Kidney (tissue), 14 donors: ENCODE results near the gene PIEZO2. TPM values are rescaled to one million over a fixed set of nuclear protein-coding genes. Genes with fewer than 3 reads are reported as not detected.

Experiments used
- DNase-seq, 5 donors: peaks; one replicate each; pipeline ENCODE4 v3.0.0-alpha.2; 2013 to 2020
- FAIRE-seq: peaks from 2 replicates; lab custom pipeline; 2012; peaks lifted over from hg19 to GRCh38; lab: Jason Lieb, UNC
- H3K27ac ChIP-seq, 2 donors: one replicate each; pipeline ENCODE4 v1.7.0; 2013; ENCODE audit warnings: low read depth in 2 of 2, low read length in 2 of 2, inconsistent platforms in 1 of 2
- H3K27me3 ChIP-seq: one replicate; pipeline ENCODE4 v1.7.1; 2013; ENCODE audit warnings: low read length, inconsistent platforms; ENCODE audit not compliant: control insufficient read depth, insufficient read depth
- H3K36me3 ChIP-seq, 3 donors: one replicate each; pipeline versions ENCODE4 v1.7.0 to v1.7.1; 2013; ENCODE audit warnings: low read length in 3 of 3, control low read depth in 1 of 3, inconsistent platforms in 1 of 3; ENCODE audit not compliant: insufficient read depth in 3 of 3, control insufficient read depth in 2 of 3
- H3K4me1 ChIP-seq, 3 donors: one replicate each; pipeline versions ENCODE4 v1.7.0 to v1.7.1; 2013; ENCODE audit warnings: low read length in 3 of 3, inconsistent platforms in 1 of 3, low read depth in 1 of 3; ENCODE audit not compliant: control insufficient read depth in 2 of 3, insufficient read depth in 2 of 3
- H3K4me3 ChIP-seq, 3 donors: one replicate each; pipeline versions ENCODE4 v1.7.0 to v1.8.1; 2013; ENCODE audit warnings: low read length in 3 of 3, control low read depth in 1 of 3, inconsistent platforms in 1 of 3
- H3K9ac ChIP-seq, 3 donors: one replicate each; pipeline versions ENCODE4 v1.7.0 to v1.7.1; 2013; ENCODE audit warnings: low read length in 3 of 3, control low read depth in 1 of 3, inconsistent platforms in 1 of 3
- H3K9me3 ChIP-seq, 3 donors: one replicate each; pipeline versions ENCODE4 v1.7.0 to v1.7.1; 2013; ENCODE audit warnings: low read length in 3 of 3, control low read depth in 1 of 3, inconsistent platforms in 1 of 3; ENCODE audit not compliant: control insufficient read depth in 2 of 3, insufficient read depth in 1 of 3
- CTCF ChIP-seq: IDR thresholded peaks from 3 replicates; pipeline ENCODE4 v1.5.1; 2012; ENCODE audit warnings: mild to moderate bottlenecking, moderate library complexity, borderline replicate concordance; ENCODE audit not compliant: insufficient read depth; ENCODE audit errors: extremely low read depth
- intact Hi-C: fragments of 100-400 bp; cut with DNase I; formaldehyde crosslinking; loops from one replicate; pipeline ENCODE4 v1.11.1; 2022
- polyA plus RNA-seq: library from polyadenylated mRNA; stranded (reverse); fragments of 350-450 nt; fragmentation: Illumina TruSeq; extraction: RNeasy Lipid Tissue Mini Kit (QIAGEN cat#74804); gene quantifications from one replicate; pipeline ENCODE4 v1.2.3, GENCODE V29; 2014; ENCODE audit warnings: low read depth, low replicate concordance; ENCODE audit not compliant: insufficient read depth
- total RNA-seq: library from RNA; stranded (reverse); fragmentation: NEBNext Ultra II Directional; extraction: Animal tissue kit (Norgen Biotek cat#: 25700); gene quantifications from one replicate; pipeline ENCODE4 v1.2.1, GENCODE V29; 2021
- donor health status: control.
- donor health status: control.
- donor health status: control.
- donor health status: control.
- donor health status: control.
- donor health status: DM: yes; HTN: yes; CAD: no.
- donor health status: Normal renal cell carcinoma (clear cell type).

Gene PIEZO2
- total and polyA plus RNA-seq, 2 donors from 2014 or later = 1.1 to 4.1 TPM

- FAIRE-seq (no peak), DNase-seq (no peak)
- TF ChIP-seq CTCF = no peak
- H3K4me3 ChIP-seq = no peak overlapping the region
- no peaks in the 10 kb centered on the region for H3K4me1 ChIP-seq
- H3K9ac ChIP-seq = no peak overlapping the region
- H3K36me3 ChIP-seq = no peaks in the 10 kb centered on the region
- no peak overlapping the region for H3K27ac ChIP-seq
- intact Hi-C loops = no loop called here
- H3K27me3 ChIP-seq = no peaks in the 10 kb centered on the region
- no peaks in the 10 kb centered on the region for H3K9me3 ChIP-seq
These were observed 254.9 kb downstream of the PIEZO2 start for GRCh38 chr18:10894501-10894900.

GRCh38 chr18:10893761-10894160 is 255.6 kb downstream of the PIEZO2 start:
- no peak for TF ChIP-seq CTCF
- H3K9me3 ChIP-seq = no peaks in the 10 kb centered on the region
- no peak overlapping the region for H3K9ac ChIP-seq
- no peaks in the 10 kb centered on the region for H3K27me3 ChIP-seq
- no peaks in the 10 kb centered on the region for H3K4me1 ChIP-seq
- H3K27ac ChIP-seq = no peak overlapping the region
- FAIRE-seq (no peak), DNase-seq (no peak)
- no peak overlapping the region for H3K4me3 ChIP-seq
- no peaks in the 10 kb centered on the region for H3K36me3 ChIP-seq
- intact Hi-C loops = no loop called here

- intact Hi-C loops = no loop called here
- Histone ChIP-seq H3K4me3 (no peak overlapping the region), H3K9me3 (no peaks in the 10 kb centered on the region), H3K36me3 (no peaks in the 10 kb centered on the region), H3K27ac (no peak overlapping the region), H3K4me1 (no peaks in the 10 kb centered on the region), H3K27me3 (no peaks in the 10 kb centered on the region), H3K9ac (no peak overlapping the region)
- no peak for FAIRE-seq
- DNase-seq = no peak
- no peak for TF ChIP-seq CTCF
These were observed 256.2 kb downstream of the PIEZO2 start for GRCh38 chr18:10893196-10893595.

- FAIRE-seq (peak; percentile 30), DNase-seq (peak in 2 of 5 donors; percentile 71 to 79)
- Histone ChIP-seq H3K27me3 (no peaks in the 10 kb centered on the region), H3K4me3 (no peak overlapping the region), H3K9me3 (no peaks in the 10 kb centered on the region), H3K4me1 (no peaks in the 10 kb centered on the region), H3K36me3 (no peaks in the 10 kb centered on the region), H3K9ac (no peak overlapping the region), H3K27ac (no peak overlapping the region)
- intact Hi-C loops = no loop called here
- TF ChIP-seq CTCF = no peak
These were observed 256.6 kb downstream of the PIEZO2 start for GRCh38 chr18:10892786-10893185.
